ENCODE results near the gene ATXN1. TPM values are rescaled to one million over a fixed set of nuclear protein-coding genes. Genes with fewer than 3 reads are reported as not detected.

ATXN1 gene
- total and polyA plus RNA-seq, 7 experiments from 2014 or later, result 1.5 to 82.7 (median 42.4) TPM

GRCh38 chr6:16723402-16723801 lies 37.9 kb downstream of the ATXN1 start:
- H3K27me3 ChIP-seq (ENCODE audit: control insufficient read depth in 2 of 2, insufficient read depth in 2 of 2, low read length in 2 of 2), result no peaks in the 10 kb centered on the region
- H3K9me3 ChIP-seq (ENCODE audit: control insufficient read depth in 2 of 3, low read length in 3 of 3), result no peaks in the 10 kb centered on the region
- no peaks in the 10 kb centered on the region for H3K27me3 Mint-ChIP-seq
- H3K4me3 ChIP-seq (ENCODE audit: low read length), result no peak overlapping the region
- ATAC-seq (no peak), DNase-seq (no peak)
- ChIA-PET POLR2A (no interaction called here), CTCF (interaction anchor here (0.8 kb wide), 1 partner anchor 391 kb away, joined by 3 read pairs; no protein-coding TSS in a partner anchor)
- H3K9me3 Mint-ChIP-seq, result no peaks in the 10 kb centered on the region
- no peaks in the 10 kb centered on the region for H3K36me3 ChIP-seq (ENCODE audit: control insufficient read depth in 2 of 3, insufficient read depth in 3 of 3, low read length in 3 of 3)
- peaks cover 0 to 13% of the 10 kb centered on the region in 2 donors for H3K4me1 ChIP-seq (ENCODE audit: control insufficient read depth in 2 of 2, insufficient read depth in 2 of 2, low read length in 2 of 2)
- no peak overlapping the region for H3K27ac ChIP-seq (ENCODE audit: low read depth, low read length)
- H3K4me3 Mint-ChIP-seq, result no peak overlapping the region
- H3K4me1 Mint-ChIP-seq, result peaks cover 4 to 48% (median 16%) of the 10 kb centered on the region in 7 donors
- intact Hi-C loops (cut with micrococcal nuclease), result no loop called here
- H3K27ac Mint-ChIP-seq, result no peak overlapping the region
- peaks cover 0 to 20% (median 3%) of the 10 kb centered on the region in 5 donors for H3K36me3 Mint-ChIP-seq

DNA sequence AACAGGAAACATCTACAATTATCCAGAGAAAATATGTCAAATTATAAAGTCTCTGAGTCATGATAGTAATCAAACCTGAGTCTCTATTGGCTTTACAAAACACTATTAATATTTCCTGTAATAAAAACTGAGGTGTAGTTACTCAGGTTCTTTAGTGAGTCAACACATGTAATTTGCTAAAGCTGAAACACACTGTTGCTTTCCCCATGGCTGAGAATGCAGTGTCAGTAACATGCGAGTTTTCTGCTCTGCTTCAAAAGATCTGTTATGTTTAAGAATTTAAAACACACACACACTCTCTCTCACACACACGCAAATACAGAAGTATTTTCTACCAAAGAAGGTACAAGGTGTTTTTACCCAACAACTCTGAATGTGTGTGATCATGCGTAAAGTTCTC lies 38.6 kb downstream of the ATXN1 start:
- Mint-ChIP-seq H3K4me1 (peaks cover 4 to 44% (median 16%) of the 10 kb centered on the region in 7 donors), H3K4me3 (no peak overlapping the region), H3K27ac (no peak overlapping the region), H3K27me3 (no peaks in the 10 kb centered on the region), H3K9me3 (no peaks in the 10 kb centered on the region), H3K36me3 (peaks cover 0 to 19% (median 3%) of the 10 kb centered on the region in 5 donors)
- peaks cover 0 to 8% of the 10 kb centered on the region in 2 donors for H3K4me1 ChIP-seq (ENCODE audit: control insufficient read depth in 2 of 2, insufficient read depth in 2 of 2, low read length in 2 of 2)
- no peak for ATAC-seq
- no peak for DNase-seq
- intact Hi-C loops (cut with micrococcal nuclease), result no loop called here
- POLR2A ChIA-PET, result no interaction called here
- H3K27ac ChIP-seq (ENCODE audit: low read depth, low read length), result no peak overlapping the region
- no peaks in the 10 kb centered on the region for H3K9me3 ChIP-seq (ENCODE audit: control insufficient read depth in 2 of 3, low read length in 3 of 3)
- H3K4me3 ChIP-seq (ENCODE audit: low read length), result no peak overlapping the region
- H3K27me3 ChIP-seq (ENCODE audit: control insufficient read depth in 2 of 2, insufficient read depth in 2 of 2, low read length in 2 of 2), result no peaks in the 10 kb centered on the region
- no peaks in the 10 kb centered on the region for H3K36me3 ChIP-seq (ENCODE audit: control insufficient read depth in 2 of 3, insufficient read depth in 3 of 3, low read length in 3 of 3)
- CTCF ChIA-PET, result no interaction called here

- peaks cover 4 to 48% (median 16%) of the 10 kb centered on the region in 7 donors for H3K4me1 Mint-ChIP-seq
- Histone ChIP-seq H3K4me1 (ENCODE audit: control insufficient read depth in 2 of 2, insufficient read depth in 2 of 2, low read length in 2 of 2) (peaks cover 0 to 8% of the 10 kb centered on the region in 2 donors), H3K4me3 (ENCODE audit: low read length) (no peak overlapping the region), H3K9me3 (ENCODE audit: control insufficient read depth in 2 of 3, low read length in 3 of 3) (no peaks in the 10 kb centered on the region), H3K27me3 (ENCODE audit: control insufficient read depth in 2 of 2, insufficient read depth in 2 of 2, low read length in 2 of 2) (no peaks in the 10 kb centered on the region), H3K36me3 (ENCODE audit: control insufficient read depth in 2 of 3, insufficient read depth in 3 of 3, low read length in 3 of 3) (no peaks in the 10 kb centered on the region), H3K27ac (ENCODE audit: low read depth, low read length) (no peak overlapping the region)
- ATAC-seq (no peak), DNase-seq (no peak)
- CTCF ChIA-PET, result interaction anchor here (2.1 kb wide), 1 partner anchor 10 kb away, joined by 5 read pairs; no protein-coding TSS in a partner anchor
- H3K36me3 Mint-ChIP-seq, result peaks cover 0 to 26% (median 3%) of the 10 kb centered on the region in 5 donors
- POLR2A ChIA-PET, result no interaction called here
- H3K27ac Mint-ChIP-seq, result no peak overlapping the region
- no peak overlapping the region for H3K4me3 Mint-ChIP-seq
- no peaks in the 10 kb centered on the region for H3K9me3 Mint-ChIP-seq
- intact Hi-C loops (cut with micrococcal nuclease), result no loop called here
- no peaks in the 10 kb centered on the region for H3K27me3 Mint-ChIP-seq
These were observed 39.3 kb downstream of the ATXN1 start for GRCh38 chr6:16721977-16722376.

DNA sequence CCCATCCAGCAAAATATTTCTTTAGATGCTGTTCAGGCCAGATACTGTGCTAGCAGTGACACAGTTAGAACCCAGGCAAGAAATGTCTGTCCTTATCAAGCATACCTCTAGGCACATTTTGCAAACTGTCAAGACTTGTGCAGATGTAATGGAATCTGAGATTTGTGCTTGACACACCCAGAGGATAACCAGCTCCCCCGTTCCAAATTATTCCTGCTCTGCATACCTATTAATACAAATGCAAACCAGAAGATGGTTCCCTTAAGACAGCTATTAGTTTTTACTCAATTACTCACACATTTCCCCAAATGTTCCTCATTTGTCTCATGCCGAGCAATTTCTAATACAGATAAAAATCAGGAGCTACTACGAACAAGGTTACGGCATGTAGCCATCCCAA lies 40.4 kb downstream of the ATXN1 start:
- intact Hi-C loops (cut with micrococcal nuclease), result no loop called here
- CTCF ChIA-PET, result interaction anchor here (0.6 to 2.1 kb wide), 2 partner anchors 11 to 52 kb away, joined by 3 to 5 read pairs; no protein-coding TSS in a partner anchor

DNA sequence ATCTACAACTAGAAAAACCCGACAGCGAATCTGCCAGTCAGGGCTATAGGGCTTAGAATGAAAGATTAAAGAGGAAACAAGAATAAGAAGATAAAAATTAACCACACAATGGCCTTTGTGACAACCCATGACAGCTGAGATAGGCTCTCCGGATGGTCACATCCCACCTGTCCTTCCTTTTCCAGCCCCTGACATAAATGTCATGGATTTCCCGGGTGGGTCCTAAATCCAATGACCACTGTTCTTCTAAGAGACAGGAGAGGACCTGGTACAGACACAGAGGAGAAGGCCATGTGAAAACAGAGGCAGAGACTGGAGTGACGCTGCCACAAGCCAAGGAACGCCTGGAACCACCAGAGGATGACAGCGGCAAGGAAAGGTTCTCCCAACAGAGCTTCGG lies 41.8 kb downstream of the ATXN1 start:
- H3K4me3 ChIP-seq (ENCODE audit: low read length), result no peak overlapping the region
- H3K9me3 Mint-ChIP-seq, result peaks cover 0 to 5% (median 0%) of the 10 kb centered on the region in 11 donors
- H3K27me3 ChIP-seq (ENCODE audit: control insufficient read depth in 2 of 2, insufficient read depth in 2 of 2, low read length in 2 of 2), result no peaks in the 10 kb centered on the region
- ChIA-PET POLR2A (no interaction called here), CTCF (no interaction called here)
- intact Hi-C loops (cut with micrococcal nuclease), result loop anchor here in 1 of 2 donors (10.0 kb wide), 1 partner anchor 45 kb away; the partner anchor contains the start of gene ATXN1
- DNase-seq (no peak), ATAC-seq (no peak)
- H3K9me3 ChIP-seq (ENCODE audit: control insufficient read depth in 2 of 3, low read length in 3 of 3), result no peaks in the 10 kb centered on the region
- H3K36me3 Mint-ChIP-seq, result peaks cover 0 to 31% (median 3%) of the 10 kb centered on the region in 5 donors
- no peak overlapping the region for H3K27ac ChIP-seq (ENCODE audit: low read depth, low read length)
- no peak overlapping the region for H3K27ac Mint-ChIP-seq
- peaks cover 0 to 42% (median 8%) of the 10 kb centered on the region in 7 donors for H3K4me1 Mint-ChIP-seq
- H3K36me3 ChIP-seq (ENCODE audit: control insufficient read depth in 2 of 3, insufficient read depth in 3 of 3, low read length in 3 of 3), result no peaks in the 10 kb centered on the region
- peaks cover 0 to 8% of the 10 kb centered on the region in 2 donors for H3K4me1 ChIP-seq (ENCODE audit: control insufficient read depth in 2 of 2, insufficient read depth in 2 of 2, low read length in 2 of 2)
- no peak overlapping the region for H3K4me3 Mint-ChIP-seq
- no peaks in the 10 kb centered on the region for H3K27me3 Mint-ChIP-seq

More for the DNA sequence above, 40.4 kb downstream of the ATXN1 start:
- Mint-ChIP-seq H3K4me1 (peaks cover 4 to 49% (median 16%) of the 10 kb centered on the region in 7 donors), H3K27ac (no peak overlapping the region), H3K9me3 (peaks cover 0 to 2% (median 0%) of the 10 kb centered on the region in 11 donors), H3K4me3 (no peak overlapping the region), H3K36me3 (peaks cover 0 to 32% (median 3%) of the 10 kb centered on the region in 5 donors), H3K27me3 (no peaks in the 10 kb centered on the region)
- DNase-seq (no peak), ATAC-seq (no peak)
- Histone ChIP-seq H3K4me1 (ENCODE audit: control insufficient read depth in 2 of 2, insufficient read depth in 2 of 2, low read length in 2 of 2) (peaks cover 0 to 8% of the 10 kb centered on the region in 2 donors), H3K27me3 (ENCODE audit: control insufficient read depth in 2 of 2, insufficient read depth in 2 of 2, low read length in 2 of 2) (no peaks in the 10 kb centered on the region), H3K9me3 (ENCODE audit: control insufficient read depth in 2 of 3, low read length in 3 of 3) (no peaks in the 10 kb centered on the region), H3K4me3 (ENCODE audit: low read length) (no peak overlapping the region), H3K27ac (ENCODE audit: low read depth, low read length) (no peak overlapping the region), H3K36me3 (ENCODE audit: control insufficient read depth in 2 of 3, insufficient read depth in 3 of 3, low read length in 3 of 3) (no peaks in the 10 kb centered on the region)
- POLR2A ChIA-PET, result interaction anchor here (0.8 kb wide), 1 partner anchor 18 kb away, joined by 4 read pairs; no protein-coding TSS in a partner anchor

DNA sequence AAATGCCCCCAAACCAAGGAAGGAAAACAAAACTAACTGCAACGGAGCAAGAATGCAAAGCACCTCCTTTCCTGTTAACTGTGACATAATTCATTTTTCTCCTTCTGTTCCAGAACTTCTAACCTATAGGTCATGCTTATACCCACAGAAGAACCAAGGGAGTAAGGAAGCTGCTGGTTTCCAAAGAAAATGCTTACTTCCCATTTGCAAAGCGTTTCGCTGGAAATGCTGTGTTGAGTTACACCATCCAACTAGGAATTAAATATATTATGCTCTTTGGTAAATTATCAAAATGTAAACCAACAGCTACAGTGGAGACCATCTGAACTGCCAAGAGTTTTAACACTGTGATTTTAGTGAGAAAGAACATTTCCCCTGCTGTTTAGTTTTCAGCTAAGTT lies 42.9 kb downstream of the ATXN1 start:
- Histone ChIP-seq H3K4me1 (ENCODE audit: control insufficient read depth in 2 of 2, insufficient read depth in 2 of 2, low read length in 2 of 2) (peaks cover 0 to 5% of the 10 kb centered on the region in 2 donors), H3K27me3 (ENCODE audit: control insufficient read depth in 2 of 2, insufficient read depth in 2 of 2, low read length in 2 of 2) (no peaks in the 10 kb centered on the region), H3K4me3 (ENCODE audit: low read length) (no peak overlapping the region), H3K36me3 (ENCODE audit: control insufficient read depth in 2 of 3, insufficient read depth in 3 of 3, low read length in 3 of 3) (no peaks in the 10 kb centered on the region), H3K27ac (ENCODE audit: low read depth, low read length) (no peak overlapping the region), H3K9me3 (ENCODE audit: control insufficient read depth in 2 of 3, low read length in 3 of 3) (no peaks in the 10 kb centered on the region)
- no peak overlapping the region for H3K4me3 Mint-ChIP-seq
- H3K27me3 Mint-ChIP-seq, result no peaks in the 10 kb centered on the region
- H3K27ac Mint-ChIP-seq, result no peak overlapping the region
- DNase-seq (no peak), ATAC-seq (no peak)
- H3K9me3 Mint-ChIP-seq, result peaks cover 0 to 5% (median 0%) of the 10 kb centered on the region in 11 donors
- intact Hi-C loops (cut with micrococcal nuclease), result loop anchor here in 1 of 2 donors (10.0 kb wide), 1 partner anchor 46 kb away; the partner anchor contains the start of gene ATXN1
- peaks cover 0 to 42% (median 6%) of the 10 kb centered on the region in 7 donors for H3K4me1 Mint-ChIP-seq
- ChIA-PET POLR2A (no interaction called here), CTCF (interaction anchor here (0.6 kb wide), 1 partner anchor 94 kb away, joined by 5 read pairs; no protein-coding TSS in a partner anchor)
- H3K36me3 Mint-ChIP-seq, result peaks cover 0 to 31% (median 3%) of the 10 kb centered on the region in 5 donors
